Tongue (tissue), 2 donors: ENCODE results near the gene RCSD1. TPM values are rescaled to one million over a fixed set of nuclear protein-coding genes. Genes with fewer than 3 reads are reported as not detected.
A peak's percentile ranks its signal among the peaks of the same experiment; 100 is the strongest.

Experiments
- DNase-seq: peaks from one replicate; pipeline ENCODE4 v3.0.0-alpha.2; 2015
- total RNA-seq: library from RNA; depleted of rRNA; stranded (reverse); fragments of >200 nt; gene quantifications from one replicate; pipeline ENCODE4 v1.2.3, GENCODE V29; 2014

Gene RCSD1
- total RNA-seq, 1 donor from 2014 or later, result 141 TPM

DNA sequence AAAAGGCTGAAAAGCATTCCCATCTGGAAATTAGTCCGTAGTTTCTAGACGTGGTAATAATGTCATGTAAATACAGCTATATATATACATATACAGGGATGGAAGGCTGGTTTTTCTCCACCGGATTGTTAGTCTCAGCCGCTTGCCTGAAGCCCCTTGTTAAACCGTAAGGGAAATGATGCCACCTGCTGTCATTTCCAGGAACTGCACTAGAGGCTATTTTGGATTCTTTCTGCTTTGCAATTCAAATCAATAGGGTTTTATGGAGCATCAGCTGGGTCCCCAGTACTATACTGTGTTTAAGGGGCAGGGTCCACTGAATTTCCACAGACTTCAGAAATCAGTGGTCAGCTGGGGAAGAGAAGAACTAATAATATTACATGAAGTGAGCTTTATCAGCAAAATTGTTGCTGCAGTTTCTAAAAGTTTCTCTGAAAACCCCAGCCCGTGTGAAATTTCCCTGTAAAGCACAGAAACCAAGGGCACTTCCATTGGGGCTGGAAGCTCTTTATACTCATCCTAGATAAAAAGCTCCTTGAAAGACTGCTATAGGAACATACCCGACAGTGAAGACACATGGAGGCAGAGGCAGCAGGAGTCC, 58.0 kb downstream of the RCSD1 start:
- DNase-seq, result peak; percentile 93

DNA sequence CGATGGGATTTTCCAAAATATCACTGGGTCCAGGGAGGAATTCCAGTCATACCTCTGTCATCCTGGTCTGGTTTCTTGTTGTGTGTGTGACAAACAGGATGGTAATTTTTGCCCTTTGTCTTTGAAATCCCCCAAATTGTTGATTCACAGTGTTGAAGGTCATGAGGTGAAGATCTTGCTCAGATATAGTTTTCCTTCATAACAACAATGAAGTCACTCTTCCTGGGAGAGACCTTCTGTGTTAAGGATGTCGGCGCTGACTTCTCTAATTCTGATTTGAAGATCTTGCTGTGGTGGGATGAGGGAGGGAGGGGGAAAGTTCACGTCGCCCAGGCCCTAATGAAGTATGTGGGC, 59.5 kb downstream of the RCSD1 start:
- no peak for DNase-seq

DNA sequence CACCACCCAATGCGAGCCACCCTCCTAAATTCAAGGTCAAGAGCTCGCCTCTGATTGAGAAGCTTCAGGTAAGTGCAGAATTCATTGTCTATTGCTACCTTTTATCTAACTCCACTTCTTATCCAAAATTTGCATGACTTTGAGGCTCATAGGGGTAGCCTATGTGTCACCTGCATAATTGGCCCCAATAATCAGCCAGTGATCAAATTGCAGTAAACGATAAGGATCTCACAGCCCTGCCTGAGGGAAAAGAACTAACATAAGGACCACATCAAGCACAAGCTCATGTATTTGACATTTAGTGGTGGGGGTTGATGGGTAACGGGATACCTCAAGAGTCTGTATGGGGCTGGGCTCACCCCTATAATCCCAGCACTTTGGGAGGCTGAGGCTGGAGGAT, 60.0 kb downstream of the RCSD1 start:
- DNase-seq, result no peak

DNA sequence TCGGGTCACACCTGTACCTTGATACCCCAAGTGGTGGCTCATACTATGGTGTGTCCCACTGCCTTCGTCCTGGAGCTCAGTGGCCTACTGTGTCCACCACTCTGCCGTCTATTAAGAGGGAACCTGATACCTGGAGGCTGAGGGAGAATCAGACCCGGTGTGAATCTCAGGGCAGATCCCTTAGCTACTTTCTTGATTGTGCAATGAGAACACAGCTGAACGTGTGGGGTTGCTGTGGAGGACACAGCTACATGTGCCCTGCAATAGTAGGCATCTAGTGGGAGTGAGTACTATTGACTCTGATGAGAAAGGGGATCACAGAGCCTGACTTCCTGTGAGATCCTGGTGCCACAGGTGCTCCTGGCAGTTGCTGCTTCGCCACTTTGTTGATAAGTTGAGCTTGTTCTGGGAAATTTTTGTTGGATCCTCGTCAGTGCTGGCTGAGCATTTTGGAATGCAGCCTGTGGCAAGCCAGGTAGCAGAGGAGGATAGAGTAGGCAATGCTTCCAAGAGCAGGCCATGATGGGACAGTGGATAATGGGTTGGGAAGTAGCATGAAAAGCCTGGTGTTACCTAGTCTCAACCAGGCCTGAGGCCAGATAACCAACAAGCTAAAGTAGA, 63.5 kb downstream of the RCSD1 start:
- no peak for DNase-seq

DNA sequence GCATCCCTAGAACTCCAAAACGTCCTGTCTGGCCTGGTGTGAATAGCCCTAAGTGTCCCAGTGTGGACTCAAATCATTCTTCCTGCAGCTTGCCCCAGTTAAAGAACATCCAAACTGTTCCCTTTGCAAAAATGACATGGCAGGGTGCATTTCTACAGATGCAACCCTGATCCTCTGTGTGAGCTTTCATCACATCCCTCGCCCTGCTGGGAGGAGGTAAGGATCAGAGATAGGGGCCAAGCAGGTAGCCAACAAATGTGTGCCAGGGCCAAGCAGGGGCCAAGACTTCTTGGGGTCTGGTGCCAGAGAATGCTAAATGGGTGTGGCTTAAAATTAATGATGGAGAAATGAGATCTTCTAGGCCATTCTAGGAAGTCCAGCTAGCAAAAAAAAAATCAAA, 64.7 kb downstream of the RCSD1 start:
- no peak for DNase-seq

DNA sequence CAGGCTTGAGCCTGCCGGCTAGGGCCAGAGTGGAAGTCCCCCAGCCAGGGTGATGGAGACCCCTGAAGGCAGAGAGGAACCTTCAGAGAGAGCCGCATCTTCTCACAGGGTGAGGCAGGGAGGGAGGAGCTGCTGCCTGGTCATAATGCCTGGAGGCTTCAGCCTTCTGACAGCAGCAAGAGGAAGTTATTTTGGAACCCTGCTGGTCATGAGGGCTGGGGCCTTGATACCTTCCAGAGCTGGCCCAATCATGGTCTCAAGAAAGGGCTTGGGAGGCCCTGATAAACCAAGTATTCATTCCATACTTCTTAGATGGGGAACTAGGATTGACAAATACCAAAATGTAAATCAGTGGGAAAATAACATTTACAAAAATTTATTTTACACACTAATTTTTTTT, 65.1 kb downstream of the RCSD1 start:
- DNase-seq, result no peak

DNA sequence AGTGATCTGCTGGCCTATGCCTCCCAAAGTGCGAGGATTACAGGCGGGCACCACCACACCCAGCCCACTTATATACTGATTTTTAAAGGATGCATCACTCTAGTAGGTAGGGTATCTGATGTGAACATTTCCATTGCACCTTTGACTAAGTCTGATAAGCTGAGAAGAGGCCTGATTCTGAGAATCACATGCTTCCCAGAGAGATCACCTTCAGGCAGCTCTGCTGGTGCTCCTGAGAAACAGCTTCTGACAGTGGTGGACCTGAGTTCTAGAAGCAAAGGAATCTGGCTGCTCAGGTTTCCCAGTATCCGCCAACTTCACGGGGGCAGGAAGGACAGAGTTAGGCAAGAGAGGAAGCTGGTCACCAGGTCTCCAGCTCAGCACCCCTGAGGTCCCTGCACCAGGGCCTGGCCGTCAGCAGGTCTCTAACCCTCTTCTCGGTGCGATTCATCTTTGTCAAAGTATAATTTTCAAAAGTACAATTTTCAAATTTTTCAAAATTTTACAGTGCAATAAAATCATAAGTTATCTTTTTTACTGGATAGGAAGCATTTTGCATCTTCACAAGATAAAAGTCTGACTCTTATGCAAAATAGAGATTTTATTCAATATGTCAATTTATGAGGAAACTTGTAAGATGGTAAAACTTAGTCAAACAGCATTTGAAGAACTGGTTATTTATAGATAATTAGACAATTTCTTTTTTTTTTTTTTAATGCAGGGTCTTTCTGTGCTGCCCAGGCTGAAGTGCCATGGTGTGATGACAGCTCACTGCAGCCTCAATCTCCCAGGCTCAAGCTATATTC, 65.9 kb downstream of the RCSD1 start:
- no peak for DNase-seq

DNA sequence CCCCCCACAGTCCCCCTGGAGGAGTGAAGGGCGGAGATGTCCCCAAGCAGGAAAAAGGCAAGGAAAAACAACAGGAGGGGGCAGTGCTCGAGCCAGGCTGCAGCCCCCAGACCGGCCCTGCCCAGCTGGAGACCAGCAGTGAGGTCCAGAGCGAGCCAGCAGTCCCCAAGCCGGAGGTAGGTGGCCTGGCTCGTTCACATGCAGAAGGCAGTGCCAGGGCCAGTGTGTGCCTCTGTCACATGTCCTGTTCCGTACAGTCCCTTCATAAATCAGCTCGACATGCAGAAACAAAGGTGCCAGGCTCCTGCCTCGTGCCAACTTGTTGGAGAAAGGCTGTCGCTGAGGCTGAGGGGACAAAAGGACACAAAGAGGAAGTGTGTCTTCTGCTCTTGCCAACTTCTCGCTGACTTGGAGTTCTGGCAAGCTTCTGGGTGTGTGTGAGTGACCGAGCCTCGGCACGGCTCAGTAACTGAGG, 67.7 kb downstream of the RCSD1 start:
- no peak for DNase-seq

DNA sequence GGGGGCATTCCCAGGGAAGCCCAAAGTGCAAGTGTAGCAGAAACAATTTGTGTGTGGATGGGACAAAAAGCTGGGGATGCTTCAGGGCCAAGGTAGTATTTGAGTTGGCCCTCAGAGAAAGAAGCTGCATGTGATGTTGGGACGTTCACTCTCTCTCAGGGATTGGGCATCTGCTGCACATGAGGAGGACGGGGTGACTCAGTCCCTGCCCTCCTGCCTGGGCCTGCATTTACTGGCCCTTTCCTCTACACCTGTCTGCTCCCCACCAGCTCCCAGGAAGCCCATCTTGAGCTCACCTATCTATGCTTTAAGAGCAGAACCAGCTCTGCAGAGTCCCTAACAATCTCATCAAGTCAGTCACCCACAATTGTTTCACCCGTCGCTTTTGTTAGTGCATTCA, 68.3 kb downstream of the RCSD1 start:
- DNase-seq, result no peak

DNA sequence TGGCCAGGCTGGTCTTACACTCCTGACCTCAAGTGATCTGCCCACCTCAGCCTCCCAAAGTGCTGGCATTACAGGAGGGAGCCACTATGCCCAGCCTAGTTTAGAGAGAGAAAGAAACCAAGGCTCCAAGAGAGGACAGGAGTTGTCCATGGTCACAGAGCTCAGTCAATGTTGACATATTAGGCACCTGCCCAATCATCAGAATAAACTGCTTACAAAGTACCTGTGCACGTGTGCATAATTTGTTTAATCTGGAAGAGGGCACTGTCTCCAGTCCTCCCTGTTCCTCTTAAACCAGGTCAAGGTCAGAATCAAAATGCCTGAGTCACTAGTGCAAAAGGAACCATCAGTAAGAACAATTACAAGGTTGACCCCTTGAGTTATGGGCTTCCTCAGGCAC, 71.5 kb downstream of the RCSD1 start:
- DNase-seq, result no peak

DNA sequence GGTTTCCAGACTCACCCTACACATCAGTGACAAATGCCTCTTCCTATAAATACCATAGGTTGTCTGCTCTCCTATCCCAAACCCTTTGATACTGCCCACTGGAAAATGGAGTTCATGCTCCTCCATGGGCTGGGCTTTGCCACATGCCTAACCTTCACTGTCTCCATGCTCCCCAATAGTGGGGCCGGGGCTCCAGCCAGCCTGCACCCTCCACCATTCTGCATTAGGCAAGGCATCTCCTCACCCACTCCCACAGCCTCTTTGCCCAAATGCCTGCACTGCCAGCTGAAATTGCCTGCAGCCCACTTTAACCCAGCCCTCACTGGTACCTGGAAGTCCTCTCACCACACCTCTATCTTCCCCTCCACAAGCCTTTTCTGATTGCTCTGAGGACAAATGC, 73.5 kb downstream of the RCSD1 start:
- no peak for DNase-seq

DNA sequence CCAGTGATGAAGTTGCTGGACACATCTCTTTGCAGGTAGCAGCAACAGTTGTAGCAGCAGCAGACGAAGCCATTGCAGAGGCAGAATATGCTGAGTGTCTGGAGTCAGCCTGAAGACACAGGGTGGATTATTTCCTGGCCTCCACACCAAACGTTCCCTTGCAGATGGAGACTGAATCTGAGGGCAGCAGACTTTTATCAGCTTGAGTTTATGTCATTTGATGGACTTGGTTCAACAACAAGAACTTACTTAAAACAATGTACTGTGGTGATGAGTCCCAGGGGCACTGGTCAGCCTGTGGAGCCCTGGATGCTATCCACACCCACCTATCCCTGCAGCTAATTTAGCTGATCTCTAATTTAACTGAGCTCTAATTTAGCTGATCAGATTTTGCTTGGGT, 74.7 kb downstream of the RCSD1 start:
- no peak for DNase-seq

DNA sequence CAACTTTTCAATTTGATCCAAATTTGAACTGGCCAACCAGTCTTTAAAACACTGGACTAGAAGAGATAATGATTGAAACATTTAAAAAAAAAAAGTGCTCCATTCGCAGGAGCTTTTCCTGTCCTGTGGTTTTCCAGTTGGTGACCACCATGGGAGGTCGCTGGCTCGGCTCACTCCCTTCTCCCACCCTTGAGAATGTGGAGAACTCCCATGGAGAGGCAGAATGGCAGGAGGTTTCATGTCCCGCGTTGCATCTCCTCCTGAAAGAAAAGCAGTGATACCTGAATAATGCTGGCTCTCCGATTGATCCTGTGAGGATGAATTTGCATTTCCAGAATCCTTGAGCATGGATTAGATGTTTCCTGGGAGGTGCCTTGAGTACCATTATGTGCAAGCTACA, 75.2 kb downstream of the RCSD1 start:
- no peak for DNase-seq

DNA sequence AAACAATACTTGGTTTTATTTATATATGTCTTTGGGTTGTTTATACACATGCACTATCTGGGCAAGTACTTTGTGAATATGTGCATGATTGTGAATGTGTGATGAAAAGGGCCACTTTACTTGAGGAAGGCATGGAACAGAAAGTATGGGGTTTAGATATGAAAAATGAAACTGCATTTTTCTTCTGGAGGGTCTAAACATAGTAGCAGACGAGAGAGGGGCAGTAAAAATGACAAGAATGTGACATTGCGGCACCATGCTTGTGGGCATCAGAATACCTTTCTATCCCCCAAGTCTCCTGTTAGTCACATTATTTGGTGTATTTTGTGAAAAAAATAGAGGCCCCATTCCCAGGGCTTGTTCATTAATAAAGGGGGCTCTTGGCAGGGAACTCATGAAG, 76.3 kb downstream of the RCSD1 start:
- DNase-seq, result no peak

DNA sequence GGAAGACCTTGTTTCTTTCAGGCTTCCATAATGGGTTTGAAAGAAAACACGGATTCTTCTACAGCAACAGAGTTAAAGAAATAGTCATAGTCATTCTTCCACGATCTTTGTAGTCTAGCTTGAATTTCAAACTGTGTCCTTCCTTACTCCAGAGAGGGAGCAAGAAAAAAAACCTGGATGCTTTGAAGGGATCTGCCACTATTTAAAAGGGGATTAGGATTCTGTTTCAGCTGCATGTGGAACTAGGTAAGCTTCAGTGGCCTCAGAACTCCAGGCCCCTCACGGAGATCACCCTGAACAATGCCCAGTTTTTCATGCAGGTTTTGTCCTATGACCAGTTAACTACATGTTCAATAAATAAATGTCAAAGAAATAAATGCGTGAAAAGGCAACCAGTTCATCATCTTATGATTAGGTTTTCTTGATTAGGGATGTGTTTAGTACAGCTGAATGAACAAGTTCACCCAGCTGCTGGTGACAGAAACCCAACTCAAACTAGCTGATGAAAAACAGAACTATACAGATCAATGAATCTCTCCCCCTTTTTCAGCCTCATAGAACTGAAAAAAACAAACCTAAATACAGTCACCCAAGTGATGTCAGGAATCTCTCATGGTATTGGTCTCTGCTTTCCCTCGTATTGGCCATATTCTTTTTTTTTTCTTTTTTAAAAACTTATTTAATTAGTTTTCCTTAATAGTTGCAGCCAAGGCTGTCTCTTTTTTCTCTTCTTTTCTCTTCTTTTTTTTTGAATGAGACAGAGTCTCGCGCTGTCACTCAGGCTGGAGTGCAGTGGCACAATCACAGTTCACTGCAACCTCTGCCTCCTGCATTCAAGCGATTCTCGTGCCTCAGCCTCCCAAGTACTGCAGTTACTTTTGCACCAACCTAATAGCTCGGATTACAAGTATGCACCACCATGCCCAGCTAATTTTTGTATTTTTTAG, 77.2 kb downstream of the RCSD1 start:
- DNase-seq, result no peak

DNA sequence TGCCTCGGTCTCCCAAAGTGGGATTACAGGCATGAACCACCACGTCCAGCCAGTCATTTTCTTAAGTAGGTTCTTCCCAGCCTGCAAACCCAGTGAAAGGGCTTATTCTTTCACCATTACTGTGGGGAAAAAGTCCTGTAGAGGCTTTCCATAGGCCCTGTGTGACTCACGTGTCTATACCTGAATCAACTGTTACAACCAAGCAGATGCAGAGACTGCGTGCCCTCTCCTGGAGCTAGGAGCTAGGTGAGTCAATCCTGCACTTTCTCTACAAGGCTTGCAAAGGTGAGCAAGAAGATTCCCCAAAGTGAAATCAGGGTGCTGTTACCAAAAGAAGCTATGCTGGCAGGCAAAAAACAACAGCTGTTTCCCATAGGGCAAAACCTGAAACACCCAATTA, 77.9 kb downstream of the RCSD1 start:
- DNase-seq, result no peak

DNA sequence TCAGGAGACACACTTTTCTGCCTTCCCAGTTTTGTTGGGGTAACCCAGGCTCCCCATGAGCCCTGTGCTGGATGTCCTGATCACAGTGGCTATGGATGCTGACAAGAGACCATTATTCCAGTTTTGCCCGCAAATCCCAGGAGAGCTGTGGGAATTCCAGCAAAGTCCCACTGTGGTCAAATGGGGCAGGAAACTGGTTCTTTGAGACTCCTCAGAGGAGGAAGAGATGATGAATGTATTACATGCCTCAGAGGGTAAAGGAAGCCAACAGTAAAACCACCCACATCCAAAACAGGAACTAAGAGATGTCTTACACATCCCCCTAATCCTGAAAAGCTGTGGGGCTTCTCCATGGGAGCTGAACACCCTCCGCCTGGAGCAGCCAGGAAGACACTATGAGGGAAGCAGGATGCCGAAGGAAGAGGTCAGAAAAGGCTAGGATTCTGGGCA, 78.9 kb downstream of the RCSD1 start:
- no peak for DNase-seq

DNA sequence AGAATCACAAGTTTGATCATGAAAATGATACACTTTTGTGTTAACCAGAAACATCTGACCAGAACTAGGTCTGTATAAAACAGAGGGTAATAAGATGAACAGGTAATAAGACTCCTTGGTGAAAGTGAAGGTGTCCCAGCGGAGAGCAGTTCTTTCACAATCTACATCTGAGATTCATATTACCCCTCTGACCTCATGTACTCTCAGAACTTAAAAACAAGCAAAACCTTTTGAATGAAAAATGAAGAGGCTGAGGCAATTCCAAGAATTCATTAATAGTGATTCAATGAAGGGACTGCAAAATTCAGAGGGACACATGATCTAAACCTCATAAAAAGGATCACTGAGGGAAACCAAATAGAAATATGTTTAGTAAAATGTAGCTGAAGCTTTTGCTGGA, 80.8 kb downstream of the RCSD1 start:
- no peak for DNase-seq

DNA sequence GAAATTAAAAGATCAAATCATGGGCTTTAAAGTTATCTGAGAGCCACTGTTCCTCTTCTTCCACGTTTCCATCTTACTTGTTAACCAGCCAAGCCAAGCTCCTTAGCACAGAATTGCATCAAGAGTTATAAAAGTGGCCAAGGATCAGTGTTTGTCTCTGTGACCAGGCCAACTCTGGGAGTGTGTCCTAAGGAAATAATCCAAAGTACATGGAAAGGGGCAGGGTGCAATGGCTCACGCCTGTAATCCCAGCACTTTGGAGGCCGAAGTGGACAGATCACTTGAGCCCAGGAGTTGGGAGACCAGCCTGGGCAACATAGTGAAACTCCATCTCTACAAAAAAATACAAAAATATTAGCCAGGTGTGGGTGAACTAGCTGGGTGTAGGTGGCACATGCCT, 81.8 kb downstream of the RCSD1 start:
- no peak for DNase-seq

DNA sequence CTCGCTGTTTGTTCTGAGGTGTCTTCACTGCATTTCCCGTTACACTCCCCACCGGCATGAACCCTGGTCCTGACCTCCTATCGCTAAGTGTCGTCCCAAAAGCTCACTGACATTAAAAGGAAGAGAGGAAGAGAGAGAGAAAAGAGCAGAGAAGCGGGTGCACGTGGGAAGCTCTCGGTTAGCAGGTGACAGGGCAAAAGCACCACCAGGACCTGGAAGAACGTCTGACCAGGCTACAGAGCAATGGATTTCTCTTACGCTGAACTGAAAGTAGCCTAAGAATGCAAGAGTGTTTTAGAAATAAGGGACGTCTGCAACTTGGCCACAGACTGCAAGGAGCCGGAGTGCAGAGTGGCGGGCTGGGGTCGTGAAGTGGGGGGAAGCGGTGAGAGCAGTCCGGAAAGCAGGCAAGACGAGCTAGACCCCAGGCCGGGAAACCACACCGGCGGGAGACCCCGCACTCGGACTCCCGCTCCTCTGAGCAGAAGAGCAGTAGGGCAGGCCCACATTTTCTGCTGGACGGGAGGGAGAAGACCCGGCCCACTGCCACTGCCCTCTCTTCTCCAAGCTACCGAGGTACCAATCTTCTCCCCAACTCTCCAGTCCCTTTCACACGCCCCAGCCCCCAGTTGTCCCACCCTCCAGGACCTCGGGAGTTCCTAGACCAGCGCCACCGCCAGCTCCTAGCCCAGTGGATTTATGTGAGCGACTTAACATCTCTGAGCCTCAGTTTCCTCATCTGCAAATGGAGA, 83.5 kb downstream of the RCSD1 start:
- peak; percentile 40 for DNase-seq

DNA sequence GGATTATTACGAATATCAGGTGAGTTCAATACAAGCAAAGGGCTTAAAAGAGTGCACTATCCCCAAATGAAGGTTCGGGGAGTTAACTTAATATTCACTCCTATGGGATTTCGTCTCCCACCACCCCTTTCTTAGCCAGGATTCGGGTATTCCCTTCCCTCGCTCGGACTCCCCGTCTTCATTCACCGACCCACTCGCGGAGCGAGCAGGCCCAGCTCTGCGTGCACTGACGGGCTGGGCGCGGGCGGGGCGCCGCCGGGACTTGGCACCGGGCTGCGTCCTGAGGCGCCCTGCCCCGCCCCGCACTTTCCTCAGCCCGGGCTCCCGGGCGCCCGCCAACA, 84.0 kb downstream of the RCSD1 start:
- DNase-seq, result no peak
